ENCODE data around the gene CRISPLD2. TPM values are rescaled to one million over a fixed set of nuclear protein-coding genes. Genes with fewer than 3 reads are reported as not detected.
A peak's percentile ranks its signal among the peaks of the same experiment; 100 is the strongest.
"Not testable (repeated sequence)": the region's sequence is repeated elsewhere in the genome, so short reads cannot be mapped to it uniquely, and the experiment has no call there.

Gene CRISPLD2
- total RNA-seq, 2 experiments from 2014 or later: 0.47 to 0.99 TPM

- BruUV-seq (replicated peaks): no TSS peak
- H3K79me2 ChIP-seq (ENCODE audit: insufficient read depth, low read depth, low read length): no peaks in the 10 kb centered on the region
- no peak for DNase-seq (ENCODE audit: low spot score)
- no peaks in the 10 kb centered on the region for H4K20me1 ChIP-seq (ENCODE audit: insufficient read depth, low read length)
- H3K4me2 ChIP-seq (ENCODE audit: low read length): no peak overlapping the region
- H3K9me3 ChIP-seq (ENCODE audit: low read length): no peaks in the 10 kb centered on the region
- H3K36me3 ChIP-seq (ENCODE audit: insufficient read depth, low read length): no peaks in the 10 kb centered on the region
- peaks cover 59% of the 10 kb centered on the region for H3K4me1 ChIP-seq (ENCODE audit: insufficient read depth, low read length, poor library complexity, severe bottlenecking)
- ChIA-PET POLR2A (interaction anchor here (1.1 kb wide), 1 partner anchor 8 kb away, joined by 3 read pairs; no protein-coding TSS in a partner anchor), CTCF (ENCODE audit: unreplicated experiment) (no interaction called here)
- TF ChIP-seq CTCF (conservative IDR thresholded peaks at IDR 0.05; ENCODE audit: low read length): no peak
- TF ChIP-seq EZH2phosphoT487 (IDR thresholded peaks at IDR 0.05; ENCODE audit: borderline replicate concordance, low read depth, low read length): no peak
- H2AFZ ChIP-seq (ENCODE audit: low read length): no peak overlapping the region
- H3K4me3 ChIP-seq (ENCODE audit: low read depth, low read length, poor library complexity, severe bottlenecking): no peak overlapping the region
- H3K9me2 ChIP-seq (ENCODE audit: insufficient read depth, low read length): no peaks in the 10 kb centered on the region
- no peak overlapping the region for H3K27ac ChIP-seq (ENCODE audit: low read depth, low read length, poor library complexity, severe bottlenecking)
- intact Hi-C loops (cut with micrococcal nuclease; ENCODE audit: unreplicated experiment): loop anchor here (10.0 kb wide), 1 partner anchor 244 kb away; no protein-coding TSS in a partner anchor
Observed at GRCh38 chr16:84868829-84869472, 49.2 kb downstream of the CRISPLD2 start.

GRCh38 chr16:84869473-84869845 is 49.7 kb downstream of the CRISPLD2 start:
- no TSS peak for BruUV-seq (replicated peaks)

GRCh38 chr16:84872971-84873370 is 53.2 kb downstream of the CRISPLD2 start:
- DNase-seq (ENCODE audit: low spot score): peak; percentile 80
- Histone ChIP-seq H3K4me1 (ENCODE audit: insufficient read depth, low read length, poor library complexity, severe bottlenecking) (peaks cover 60% of the 10 kb centered on the region), H3K27ac (ENCODE audit: low read depth, low read length, poor library complexity, severe bottlenecking) (peak overlapping the region; percentile 82), H2AFZ (ENCODE audit: low read length) (peak overlapping the region; percentile 15; the same call in 1 of the 2 replicates), H3K4me2 (ENCODE audit: low read length) (peak overlapping the region; percentile 25)
- H3K9me3 ChIP-seq (ENCODE audit: low read length); H4K20me1 ChIP-seq (ENCODE audit: insufficient read depth, low read length); BruUV-seq (replicated peaks); H3K79me2 ChIP-seq (ENCODE audit: insufficient read depth, low read depth, low read length); H3K36me3 ChIP-seq (ENCODE audit: insufficient read depth, low read length); H3K4me3 ChIP-seq (ENCODE audit: low read depth, low read length, poor library complexity, severe bottlenecking); H3K9me2 ChIP-seq (ENCODE audit: insufficient read depth, low read length): not testable (repeated sequence)
- ChIA-PET POLR2A (interaction anchor here (0.9 to 2.3 kb wide), 6 partner anchors 9 to 112 kb away, joined by 3 to 44 read pairs (median 5); no protein-coding TSS in a partner anchor), CTCF (ENCODE audit: unreplicated experiment) (interaction anchor here (0.6 to 1.7 kb wide), 2 partner anchors 8 to 22 kb away, joined by 3 to 9 read pairs; no protein-coding TSS in a partner anchor)
- intact Hi-C loops (cut with micrococcal nuclease; ENCODE audit: unreplicated experiment): loop anchor here (1.0 to 5.0 kb wide), 4 partner anchors 9 to 119 kb away; no protein-coding TSS in a partner anchor

More at GRCh38 chr16:84869473-84869845, 49.7 kb downstream of the CRISPLD2 start:
- Histone ChIP-seq H3K79me2 (ENCODE audit: insufficient read depth, low read depth, low read length) (no peaks in the 10 kb centered on the region), H3K27ac (ENCODE audit: low read depth, low read length, poor library complexity, severe bottlenecking) (no peak overlapping the region), H3K4me2 (ENCODE audit: low read length) (no peak overlapping the region), H4K20me1 (ENCODE audit: insufficient read depth, low read length) (no peaks in the 10 kb centered on the region), H3K4me1 (ENCODE audit: insufficient read depth, low read length, poor library complexity, severe bottlenecking) (peaks cover 59% of the 10 kb centered on the region), H3K36me3 (ENCODE audit: insufficient read depth, low read length) (no peaks in the 10 kb centered on the region; the same call in 1 of the 2 replicates), H3K9me3 (ENCODE audit: low read length) (no peaks in the 10 kb centered on the region), H3K4me3 (ENCODE audit: low read depth, low read length, poor library complexity, severe bottlenecking) (no peak overlapping the region), H2AFZ (ENCODE audit: low read length) (no peak overlapping the region), H3K9me2 (ENCODE audit: insufficient read depth, low read length) (no peaks in the 10 kb centered on the region)
- intact Hi-C loops (cut with micrococcal nuclease; ENCODE audit: unreplicated experiment): loop anchor here (10.0 kb wide), 1 partner anchor 245 kb away; no protein-coding TSS in a partner anchor
- no peak for TF ChIP-seq EZH2phosphoT487 (IDR thresholded peaks at IDR 0.05; ENCODE audit: borderline replicate concordance, low read depth, low read length)
- TF ChIP-seq CTCF (conservative IDR thresholded peaks at IDR 0.05; ENCODE audit: low read length): no peak
- no peak for DNase-seq (ENCODE audit: low spot score)
- POLR2A ChIA-PET: no interaction called here
- CTCF ChIA-PET (ENCODE audit: unreplicated experiment): no interaction called here

Data from OCI-LY7 (cell line).